C4-2B (cell line): Measurements from ENCODE around the gene SYCE3.

Source experiments
- CTCF ChIP-seq: fragments of 450-650 bp; conservative IDR thresholded peaks from 2 replicates; pipeline ENCODE4 v1.5.1; 2017; ENCODE audit warnings: mild to moderate bottlenecking
- ZFX ChIP-seq: fragments of 450-650 bp; IDR thresholded peaks from 2 replicates; pipeline ENCODE4 v1.6.1; 2017

- TF ChIP-seq CTCF (no peak), ZFX (no peak)
Observed at GRCh38 chr22:50550395-50550794, 12.3 kb downstream of the SYCE3 start.
